Measurements from ENCODE around the gene CCDC183.
"Not testable (repeated sequence)": the region's sequence is repeated elsewhere in the genome, so short reads cannot be mapped to it uniquely, and the experiment has no call there.

The CCDC183 gene

GRCh38 chr9:136825295-136826187 is 29.4 kb downstream of the CCDC183 start:
- no peak for DNase-seq (ENCODE audit: low read depth)

DNA sequence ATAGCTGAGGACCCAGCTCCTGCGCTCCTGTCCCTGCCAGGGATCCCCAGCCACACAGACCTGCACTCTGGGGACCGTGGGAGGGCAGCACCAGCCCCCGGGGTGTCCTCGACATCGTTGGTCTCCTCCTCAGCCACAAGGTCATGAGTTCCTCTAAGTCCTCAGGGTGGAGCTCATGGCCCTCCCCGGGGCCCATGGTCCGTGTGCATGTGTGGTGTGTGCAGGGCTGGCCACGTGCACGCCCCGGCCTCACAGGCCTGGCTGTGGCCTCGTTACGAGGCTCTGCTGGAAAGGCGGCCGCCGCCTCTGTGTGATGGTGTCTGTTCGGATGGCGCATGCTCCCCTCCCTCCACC is 30.0 kb downstream of the CCDC183 start:
- no peak for DNase-seq (ENCODE audit: low read depth)

DNA sequence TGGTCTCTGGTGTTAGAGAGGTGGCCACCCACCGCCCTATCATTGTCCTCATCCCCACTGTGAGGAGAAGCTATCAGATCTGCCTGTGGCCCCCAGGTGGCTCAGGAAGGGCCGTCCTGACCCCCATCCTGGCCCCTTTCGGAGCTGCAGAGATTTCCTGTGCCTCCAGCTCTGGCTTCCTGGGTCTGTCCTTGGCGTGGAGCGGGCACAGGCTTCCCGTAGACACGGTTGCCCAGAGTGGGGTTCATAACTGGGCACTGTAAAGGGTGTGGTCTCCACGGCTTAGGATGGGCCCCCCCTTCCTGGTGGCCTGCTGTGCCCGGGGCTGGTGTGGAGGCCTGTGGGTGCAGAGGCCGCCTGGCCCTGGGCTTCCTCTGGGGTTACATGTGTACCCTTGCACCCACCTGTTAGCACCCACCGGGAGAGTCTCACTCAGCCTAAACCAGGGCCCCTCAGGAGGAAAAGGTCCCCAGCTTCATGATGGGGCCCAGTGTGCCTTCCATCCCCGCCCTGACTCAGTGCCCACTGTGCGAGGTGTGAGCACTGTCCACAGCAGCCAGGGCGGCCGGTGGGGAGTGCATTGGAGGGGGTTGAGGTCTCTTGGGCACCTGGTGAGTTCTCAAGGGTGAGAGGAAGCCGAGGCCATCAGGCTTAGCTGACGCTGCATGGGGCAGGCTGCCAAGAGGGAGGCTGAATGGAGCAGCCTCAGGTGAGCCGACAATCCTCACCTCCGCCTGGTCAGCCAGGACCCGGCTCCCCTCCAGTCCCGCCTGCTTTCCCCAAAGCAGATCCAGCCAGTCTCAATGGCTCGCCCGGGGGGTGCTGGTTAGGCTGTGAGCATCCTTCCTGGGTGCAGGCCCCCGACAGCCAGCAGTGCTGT is 30.8 kb downstream of the CCDC183 start:
- DNase-seq (ENCODE audit: low read depth) = no peak

- no peak for DNase-seq (ENCODE audit: low read depth)
Observed at GRCh38 chr9:136827794-136828473, 31.8 kb downstream of the CCDC183 start.

- no peak for DNase-seq (ENCODE audit: low read depth)
Observed at GRCh38 chr9:136828474-136829140, 32.5 kb downstream of the CCDC183 start.

GRCh38 chr9:136829412-136829811 is 33.3 kb downstream of the CCDC183 start:
- no peak for DNase-seq (ENCODE audit: low read depth)

- DNase-seq (ENCODE audit: low read depth) = no peak
Observed at GRCh38 chr9:136829981-136830885, 34.1 kb downstream of the CCDC183 start.

DNA sequence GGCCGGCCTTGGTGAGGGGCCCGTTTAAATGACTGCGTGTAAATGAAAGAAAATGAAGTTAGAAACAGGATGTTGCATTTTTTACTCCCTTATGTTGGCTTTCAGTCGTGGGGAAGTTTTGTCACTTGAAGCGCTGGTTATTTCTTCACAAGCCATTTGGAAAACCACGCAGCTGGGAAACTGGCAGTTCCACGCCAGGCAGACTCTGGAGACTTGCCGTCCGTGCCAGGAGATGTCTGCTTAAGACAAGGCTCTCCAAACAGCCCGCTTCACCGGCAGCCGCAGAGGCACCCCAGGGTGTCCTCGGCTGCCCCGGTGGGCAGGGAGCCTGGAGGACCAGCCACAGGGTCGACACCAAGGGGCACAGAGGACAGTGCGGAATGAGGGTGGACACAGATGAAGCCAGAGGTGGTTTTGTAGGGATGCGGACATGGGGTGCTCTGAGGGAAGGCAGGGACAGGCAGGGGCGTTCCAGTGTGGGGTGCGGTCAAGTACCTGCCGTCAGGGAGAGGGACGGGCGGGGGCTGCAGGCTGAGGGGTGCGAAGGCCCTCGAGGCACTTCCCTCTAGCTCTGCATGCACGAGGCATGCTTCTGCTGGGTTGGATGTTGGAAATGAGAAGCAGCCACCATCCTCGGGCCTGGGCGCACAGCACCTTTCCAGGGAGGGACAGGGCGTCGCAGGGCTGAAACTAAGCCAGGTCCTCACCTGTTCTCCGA is 35.0 kb downstream of the CCDC183 start:
- no peak for DNase-seq (ENCODE audit: low read depth)

- no peak for DNase-seq (ENCODE audit: low read depth)
Observed at GRCh38 chr9:136831720-136832104, 35.6 kb downstream of the CCDC183 start.

DNA sequence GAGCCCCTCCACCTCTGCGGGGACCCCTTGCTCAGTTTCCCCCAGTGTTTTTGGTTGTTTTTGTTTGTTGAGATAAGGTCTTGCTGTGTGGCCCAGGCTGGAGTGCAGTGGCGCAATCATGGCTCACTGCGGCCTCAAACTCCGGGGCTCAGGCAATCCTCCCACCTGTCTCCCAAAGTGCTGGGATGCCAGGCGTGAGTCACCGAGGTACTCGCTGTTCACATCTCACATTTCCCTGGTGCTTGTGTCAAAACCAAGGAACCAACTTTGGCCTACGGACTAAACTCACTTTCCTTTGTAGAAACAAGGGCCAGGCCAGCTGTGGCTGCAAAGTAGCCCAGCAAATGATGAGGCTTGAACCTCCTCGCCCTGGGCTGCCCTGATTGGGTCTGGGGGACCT is 36.4 kb downstream of the CCDC183 start:
- DNase-seq (ENCODE audit: low read depth) = no peak

- DNase-seq (ENCODE audit: low read depth) = not testable (repeated sequence)
Observed at GRCh38 chr9:136833381-136834048, 37.4 kb downstream of the CCDC183 start.

DNA sequence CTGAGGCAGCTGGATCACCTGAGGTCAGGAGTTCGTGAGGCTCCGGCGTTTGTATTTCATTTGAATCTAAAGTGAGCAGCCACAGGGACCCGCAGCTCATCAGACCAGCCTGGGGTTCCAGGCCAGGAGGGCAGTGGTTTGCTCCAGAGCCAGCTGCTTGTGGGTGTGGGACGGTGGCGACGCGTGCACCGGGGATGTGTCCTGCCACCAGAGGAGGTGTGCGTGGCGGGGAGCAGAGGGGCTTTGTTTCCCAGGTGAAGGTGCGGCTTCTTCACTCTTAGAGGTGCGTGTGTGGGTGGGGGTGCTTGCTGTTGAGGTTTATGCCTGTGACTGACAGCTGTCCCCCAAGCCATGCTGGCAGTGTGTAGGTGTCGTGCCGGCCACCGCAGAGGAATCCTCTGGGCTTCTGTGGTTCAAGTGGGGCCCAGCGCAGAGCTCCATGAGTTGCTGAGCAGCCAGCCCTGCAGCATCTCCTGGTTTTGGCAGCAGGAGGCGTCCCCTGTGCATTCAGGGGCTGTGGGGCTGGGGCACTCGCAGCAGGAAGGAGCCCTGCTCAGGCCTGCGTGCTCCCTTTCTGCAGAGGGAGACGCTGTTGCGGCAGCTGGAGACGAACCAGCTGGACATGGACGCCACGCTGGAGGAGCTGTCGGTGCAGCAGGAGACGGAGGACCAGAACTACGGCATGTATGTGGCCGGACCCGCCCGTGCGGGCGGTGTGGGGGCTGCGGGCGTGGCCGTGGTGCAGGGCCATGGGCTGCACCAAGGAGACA is 39.2 kb downstream of the CCDC183 start:
- no peak for DNase-seq (ENCODE audit: low read depth)

DNA sequence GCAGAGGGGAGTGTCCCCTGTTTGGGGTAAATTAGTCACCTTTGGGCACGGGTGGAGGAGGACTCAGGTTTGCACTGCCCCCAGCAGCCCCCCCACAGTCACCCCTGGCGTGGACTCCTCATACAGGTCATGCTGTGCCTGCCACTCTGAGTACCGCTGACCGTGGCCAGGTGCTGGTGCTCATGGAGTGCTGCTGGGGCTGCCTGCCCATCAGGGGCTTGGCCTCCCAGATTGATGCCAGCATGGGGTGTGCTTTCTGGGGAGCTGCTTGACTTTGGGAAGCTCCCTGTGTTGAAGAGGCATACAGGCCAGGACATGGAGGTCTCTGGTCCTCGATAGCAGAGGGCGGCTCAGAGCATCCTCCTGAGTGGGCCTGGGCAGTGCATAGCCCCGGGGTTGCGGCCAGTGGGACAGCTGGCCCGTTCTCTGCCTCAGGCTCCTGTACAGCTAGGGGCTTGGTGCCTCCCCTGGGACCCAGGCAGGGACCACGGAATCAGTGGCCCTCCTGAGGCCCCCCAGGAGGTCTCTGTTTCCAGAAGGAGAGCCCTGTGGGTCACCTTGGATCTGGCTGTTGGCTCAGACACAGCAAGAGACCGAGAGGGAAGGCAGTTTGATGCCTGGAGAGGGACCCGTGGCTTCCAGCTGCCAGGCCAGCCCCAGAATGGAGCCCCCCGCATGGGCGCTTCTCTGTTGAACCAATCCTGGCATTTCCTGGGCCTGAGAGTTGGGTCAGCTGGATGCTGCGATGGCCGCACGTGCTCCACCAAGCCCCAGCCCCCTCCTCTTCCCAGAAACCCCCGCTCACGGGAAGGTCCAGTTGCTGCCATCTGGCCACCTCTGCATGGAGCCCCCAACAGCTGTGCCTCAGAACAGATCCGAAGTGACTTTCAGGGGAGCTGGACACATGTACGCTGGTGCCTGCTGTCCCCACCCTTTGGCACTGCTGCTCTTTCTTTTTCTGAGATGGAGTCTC is 40.1 kb downstream of the CCDC183 start:
- DNase-seq (ENCODE audit: low read depth) = no peak

GRCh38 chr9:136837146-136837855 is 41.2 kb downstream of the CCDC183 start:
- DNase-seq (ENCODE audit: low read depth) = no peak

DNA sequence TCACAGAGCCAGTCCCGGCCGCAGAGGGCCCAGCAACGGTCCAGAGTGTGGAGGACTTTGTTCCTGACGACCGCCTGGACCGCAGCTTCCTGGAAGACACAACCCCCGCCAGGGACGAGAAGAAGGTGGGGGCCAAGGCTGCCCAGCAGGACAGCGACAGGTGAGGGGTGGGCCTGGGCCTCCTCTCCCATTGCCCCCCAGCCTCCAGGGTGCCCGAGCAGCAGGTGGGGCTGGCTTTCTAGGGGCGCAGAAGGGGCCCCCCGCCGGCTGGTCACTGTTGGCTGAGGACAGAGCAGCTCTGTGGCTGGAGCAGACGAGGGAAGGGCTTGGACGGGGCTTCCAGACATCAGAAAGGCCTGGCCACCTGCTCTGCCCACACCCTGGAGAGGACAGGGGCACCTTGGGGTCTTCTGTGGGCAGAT is 41.7 kb downstream of the CCDC183 start:
- DNase-seq (ENCODE audit: low read depth) = not testable (repeated sequence)

DNA sequence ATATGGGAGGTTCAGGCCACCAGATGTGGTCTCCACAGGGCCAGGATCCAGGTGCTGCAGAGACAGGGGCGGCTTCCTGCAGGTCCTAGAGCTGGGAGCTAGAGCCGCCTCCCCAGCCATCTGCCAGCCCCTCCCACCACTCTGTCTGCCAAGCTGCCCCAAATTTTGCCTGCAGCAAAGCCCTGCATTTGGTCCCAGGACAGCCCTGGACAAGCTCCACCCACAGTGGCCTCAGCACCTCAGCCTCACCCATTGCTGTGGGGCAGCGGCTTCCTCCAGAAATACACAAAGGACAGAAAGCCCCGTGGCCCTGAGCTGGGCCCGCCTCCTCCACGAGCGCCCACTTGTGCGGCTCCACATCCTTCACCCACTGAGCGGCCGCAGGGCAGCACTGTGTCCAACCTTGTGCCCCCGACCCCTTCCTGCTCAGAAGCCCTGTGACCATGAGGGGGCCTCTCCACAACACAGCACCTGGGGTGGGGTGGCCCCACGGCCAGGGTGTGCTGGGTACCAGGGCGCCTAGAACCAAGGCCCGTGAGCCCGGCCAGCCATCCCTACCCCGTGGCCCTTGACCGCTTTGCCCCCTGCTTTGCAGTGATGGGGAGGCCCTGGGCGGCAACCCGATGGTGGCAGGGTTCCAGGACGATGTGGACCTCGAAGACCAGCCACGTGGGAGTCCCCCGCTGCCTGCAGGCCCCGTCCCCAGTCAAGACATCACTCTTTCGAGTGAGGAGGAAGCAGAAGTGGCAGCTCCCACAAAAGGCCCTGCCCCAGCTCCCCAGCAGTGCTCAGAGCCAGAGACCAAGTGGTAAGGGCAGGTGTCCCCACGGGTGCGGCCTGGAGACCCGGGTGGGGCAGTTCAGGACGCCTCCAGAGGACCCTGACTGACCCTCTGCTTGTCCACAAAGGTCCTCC is 42.4 kb downstream of the CCDC183 start:
- DNase-seq (ENCODE audit: low read depth) = no peak

All from T-helper 22 cell (primary cell).